Liver (tissue), 9 donors: Measurements from ENCODE around the gene CA9. TPM values are rescaled to one million over a fixed set of nuclear protein-coding genes. Genes with fewer than 3 reads are reported as not detected.
"Not testable (repeated sequence)": the region's sequence is repeated elsewhere in the genome, so short reads cannot be mapped to it uniquely, and the experiment has no call there.

Experiments
- DNase-seq: peaks from one replicate; pipeline ENCODE4 v3.0.0-alpha.2; 2017; ENCODE audit warnings: low spot score
- H3K27ac ChIP-seq, 2 donors: one replicate each; pipeline ENCODE4 v1.7.0; 2013; ENCODE audit warnings: inconsistent platforms in 2 of 2, low read length in 2 of 2, control low read depth in 1 of 2, low read depth in 1 of 2, mild to moderate bottlenecking in 1 of 2
- H3K27me3 ChIP-seq, 4 donors: one replicate each; pipeline versions ENCODE4 v1.6.1 to v1.7.0; 2013; ENCODE audit warnings: low read length in 3 of 4, inconsistent platforms in 1 of 4, mild to moderate bottlenecking in 1 of 4, moderate library complexity in 1 of 4; ENCODE audit not compliant: control insufficient read depth in 4 of 4, insufficient read depth in 4 of 4
- H3K36me3 ChIP-seq, 4 donors: one replicate each; pipeline versions ENCODE4 v1.6.1 to v1.7.0; 2013; ENCODE audit warnings: low read length in 3 of 4, mild to moderate bottlenecking in 3 of 4, low read depth in 1 of 4, moderate library complexity in 1 of 4; ENCODE audit not compliant: control insufficient read depth in 4 of 4, insufficient read depth in 3 of 4
- H3K4me1 ChIP-seq, 4 donors: one replicate each; pipeline versions ENCODE4 v1.6.1 to v1.7.0; 2013; ENCODE audit warnings: low read length in 3 of 4, mild to moderate bottlenecking in 3 of 4, moderate library complexity in 1 of 4; ENCODE audit not compliant: control insufficient read depth in 4 of 4, insufficient read depth in 4 of 4
- H3K4me3 ChIP-seq, 3 donors: one replicate each; pipeline versions ENCODE4 v1.6.1 to v1.7.0; 2013; ENCODE audit warnings: low read length in 3 of 3, control low read depth in 1 of 3, low read depth in 1 of 3, mild to moderate bottlenecking in 1 of 3
- H3K9ac ChIP-seq, 2 donors: one replicate each; pipeline ENCODE4 v1.7.0; 2013; ENCODE audit warnings: low read length in 2 of 2, mild to moderate bottlenecking in 2 of 2, moderate library complexity in 2 of 2, control low read depth in 1 of 2, low read depth in 1 of 2
- H3K9me3 ChIP-seq, 4 donors: one replicate each; pipeline versions ENCODE4 v1.6.1 to v1.7.0; 2013; ENCODE audit warnings: low read length in 3 of 4; ENCODE audit not compliant: control insufficient read depth in 4 of 4
- FOXA1 ChIP-seq: IDR thresholded peaks from 2 replicates; pipeline ENCODE4 v1.6.1; 2016; ENCODE audit warnings: antibody characterized with exemption
- FOXA2 ChIP-seq: IDR thresholded peaks from 2 replicates; pipeline ENCODE4 v1.6.1; 2016; ENCODE audit warnings: antibody characterized with exemption
- GABPA ChIP-seq, 2 donors: IDR thresholded peaks in 1 of 2; conservative IDR thresholded peaks in 1 of 2; 2 replicates each; pipeline ENCODE4 v1.6.1; 2016; ENCODE audit warnings: antibody characterized with exemption in 2 of 2, mild to moderate bottlenecking in 1 of 2, moderate library complexity in 1 of 2
- HNF4A ChIP-seq, 2 donors: conservative IDR thresholded peaks; 2 replicates each; pipeline ENCODE4 v1.6.1; 2016; ENCODE audit warnings: antibody characterized with exemption in 2 of 2, mild to moderate bottlenecking in 2 of 2
- HNF4G ChIP-seq: IDR thresholded peaks from 2 replicates; pipeline ENCODE4 v1.6.1; 2016; ENCODE audit warnings: antibody characterized with exemption
- JUND ChIP-seq, 2 donors: IDR thresholded peaks; 2 replicates each; pipeline ENCODE4 v1.6.1; 2016; ENCODE audit warnings: antibody characterized with exemption in 2 of 2
- NR2F2 ChIP-seq: IDR thresholded peaks from 2 replicates; pipeline ENCODE4 v1.6.1; 2016; ENCODE audit warnings: antibody characterized with exemption
- RAD21 ChIP-seq, 2 donors: IDR thresholded peaks; 2 replicates each; pipeline ENCODE4 v1.6.1; 2016; ENCODE audit warnings: antibody characterized with exemption in 2 of 2, mild to moderate bottlenecking in 2 of 2
- RXRA ChIP-seq, 2 donors: IDR thresholded peaks; 2 replicates each; pipeline ENCODE4 v1.6.1; 2017 to 2018; ENCODE audit warnings: antibody characterized with exemption in 2 of 2, mild to moderate bottlenecking in 1 of 2
- SP1 ChIP-seq: IDR thresholded peaks from 2 replicates; pipeline ENCODE4 v1.6.1; 2018; ENCODE audit warnings: antibody characterized with exemption, mild to moderate bottlenecking
- TAF1 ChIP-seq: conservative IDR thresholded peaks from 2 replicates; pipeline ENCODE4 v1.6.1; 2016; ENCODE audit warnings: antibody characterized with exemption, mild to moderate bottlenecking
- YY1 ChIP-seq: IDR thresholded peaks from 2 replicates; pipeline ENCODE4 v1.6.1; 2016; ENCODE audit warnings: antibody characterized with exemption, mild to moderate bottlenecking
- WGBS: extraction: QIAGEN DNeasy Blood & Tissue Kit; methylation state at CpG from one replicate; pipeline ENCODE4 v1.1.7; 2013; 5-methylcytosine and 5-hydroxymethylcytosine counted together
- polyA plus RNA-seq, 2 donors: library from polyadenylated mRNA; stranded (reverse) in 1 of 2; unstranded in 1 of 2; fragments of 200-250 nt in 1 of 2; fragments of >200 nt in 1 of 2; fragmentation: Nextera tagmentation in 1 of 2; extraction: Ambion mirVana in 1 of 2; gene quantifications; one replicate each; pipeline versions ENCODE4 v1.2.1 to v1.2.3, GENCODE V29; 2013 to 2015
- total RNA-seq, 2 donors: library from RNA; depleted of rRNA; stranded (reverse); fragments of >200 nt; gene quantifications; one replicate each; pipeline ENCODE4 v1.2.3, GENCODE V29; 2014
- TF ChIP-seq, protein P1 (sequence below): IDR thresholded peaks from 2 replicates; pipeline ENCODE4 v1.6.1; 2016; ENCODE audit warnings: antibody characterized with exemption, mild to moderate bottlenecking
- TF ChIP-seq, protein P2 (sequence below): IDR thresholded peaks from 2 replicates; pipeline ENCODE4 v1.6.1; 2016; ENCODE audit warnings: antibody characterized with exemption
- TF ChIP-seq, protein P3 (sequence below): IDR thresholded peaks from 2 replicates; pipeline ENCODE4 v1.6.1; 2016; ENCODE audit warnings: antibody characterized with exemption
- TF ChIP-seq, protein P4 (sequence below): IDR thresholded peaks from 2 replicates; pipeline ENCODE4 v1.6.1; 2016; ENCODE audit warnings: antibody characterized with exemption
- donor health status: healthy.
- donor health status: healthy.
- donor health status: healthy.
- donor health status: healthy.
- donor health status: healthy.

The CA9 gene
- total and polyA plus RNA-seq, 4 donors: 0.47 to 2.2 (median 0.80) TPM

DNA sequence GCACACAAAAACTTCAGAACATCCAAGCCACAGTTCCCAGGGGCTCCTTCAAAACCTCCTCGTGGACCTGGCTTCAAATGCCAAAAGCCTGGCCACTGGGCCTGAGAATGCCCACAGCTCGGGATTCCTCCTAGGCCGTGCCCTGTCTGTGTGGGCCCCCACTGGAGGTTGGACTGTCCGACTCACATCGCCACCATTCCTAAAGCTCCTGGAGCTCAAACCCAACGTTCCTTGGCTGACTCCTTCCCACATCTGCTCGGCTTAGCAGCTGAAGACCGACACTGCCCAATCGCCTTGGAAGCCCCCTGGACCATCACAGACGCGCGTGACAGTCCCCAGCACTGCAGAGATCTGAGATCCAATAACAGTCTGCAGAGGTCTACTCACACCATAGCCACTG, 30.7 kb upstream of the CA9 start:
- 95% methylated on average over 12 of the region's 12 CpGs for WGBS
- Histone ChIP-seq H3K9ac (no peak overlapping the region), H3K27ac (no peak overlapping the region), H3K9me3 (no peaks in the 10 kb centered on the region), H3K4me1 (peaks cover 0 to 8% (median 2%) of the 10 kb centered on the region in 4 donors), H3K36me3 (no peaks in the 10 kb centered on the region), H3K27me3 (no peaks in the 10 kb centered on the region), H3K4me3 (no peak overlapping the region)
- DNase-seq: no peak
- TF ChIP-seq, protein P1, sequence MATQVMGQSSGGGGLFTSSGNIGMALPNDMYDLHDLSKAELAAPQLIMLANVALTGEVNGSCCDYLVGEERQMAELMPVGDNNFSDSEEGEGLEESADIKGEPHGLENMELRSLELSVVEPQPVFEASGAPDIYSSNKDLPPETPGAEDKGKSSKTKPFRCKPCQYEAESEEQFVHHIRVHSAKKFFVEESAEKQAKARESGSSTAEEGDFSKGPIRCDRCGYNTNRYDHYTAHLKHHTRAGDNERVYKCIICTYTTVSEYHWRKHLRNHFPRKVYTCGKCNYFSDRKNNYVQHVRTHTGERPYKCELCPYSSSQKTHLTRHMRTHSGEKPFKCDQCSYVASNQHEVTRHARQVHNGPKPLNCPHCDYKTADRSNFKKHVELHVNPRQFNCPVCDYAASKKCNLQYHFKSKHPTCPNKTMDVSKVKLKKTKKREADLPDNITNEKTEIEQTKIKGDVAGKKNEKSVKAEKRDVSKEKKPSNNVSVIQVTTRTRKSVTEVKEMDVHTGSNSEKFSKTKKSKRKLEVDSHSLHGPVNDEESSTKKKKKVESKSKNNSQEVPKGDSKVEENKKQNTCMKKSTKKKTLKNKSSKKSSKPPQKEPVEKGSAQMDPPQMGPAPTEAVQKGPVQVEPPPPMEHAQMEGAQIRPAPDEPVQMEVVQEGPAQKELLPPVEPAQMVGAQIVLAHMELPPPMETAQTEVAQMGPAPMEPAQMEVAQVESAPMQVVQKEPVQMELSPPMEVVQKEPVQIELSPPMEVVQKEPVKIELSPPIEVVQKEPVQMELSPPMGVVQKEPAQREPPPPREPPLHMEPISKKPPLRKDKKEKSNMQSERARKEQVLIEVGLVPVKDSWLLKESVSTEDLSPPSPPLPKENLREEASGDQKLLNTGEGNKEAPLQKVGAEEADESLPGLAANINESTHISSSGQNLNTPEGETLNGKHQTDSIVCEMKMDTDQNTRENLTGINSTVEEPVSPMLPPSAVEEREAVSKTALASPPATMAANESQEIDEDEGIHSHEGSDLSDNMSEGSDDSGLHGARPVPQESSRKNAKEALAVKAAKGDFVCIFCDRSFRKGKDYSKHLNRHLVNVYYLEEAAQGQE: no peak
- TF ChIP-seq, protein P2, sequence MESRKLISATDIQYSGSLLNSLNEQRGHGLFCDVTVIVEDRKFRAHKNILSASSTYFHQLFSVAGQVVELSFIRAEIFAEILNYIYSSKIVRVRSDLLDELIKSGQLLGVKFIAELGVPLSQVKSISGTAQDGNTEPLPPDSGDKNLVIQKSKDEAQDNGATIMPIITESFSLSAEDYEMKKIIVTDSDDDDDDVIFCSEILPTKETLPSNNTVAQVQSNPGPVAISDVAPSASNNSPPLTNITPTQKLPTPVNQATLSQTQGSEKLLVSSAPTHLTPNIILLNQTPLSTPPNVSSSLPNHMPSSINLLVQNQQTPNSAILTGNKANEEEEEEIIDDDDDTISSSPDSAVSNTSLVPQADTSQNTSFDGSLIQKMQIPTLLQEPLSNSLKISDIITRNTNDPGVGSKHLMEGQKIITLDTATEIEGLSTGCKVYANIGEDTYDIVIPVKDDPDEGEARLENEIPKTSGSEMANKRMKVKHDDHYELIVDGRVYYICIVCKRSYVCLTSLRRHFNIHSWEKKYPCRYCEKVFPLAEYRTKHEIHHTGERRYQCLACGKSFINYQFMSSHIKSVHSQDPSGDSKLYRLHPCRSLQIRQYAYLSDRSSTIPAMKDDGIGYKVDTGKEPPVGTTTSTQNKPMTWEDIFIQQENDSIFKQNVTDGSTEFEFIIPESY: no peak
- TF ChIP-seq JUND (IDR thresholded peaks at IDR 0.05) (no peak), FOXA2 (no peak), RAD21 (IDR thresholded peaks at IDR 0.05) (no peak), RXRA (IDR thresholded peaks at IDR 0.05) (no peak), NR2F2 (no peak), HNF4G (no peak), GABPA (IDR thresholded peaks at IDR 0.05 in 1 of 2, conservative IDR thresholded peaks at IDR 0.05 in 1 of 2) (no peak), HNF4A (conservative IDR thresholded peaks at IDR 0.05) (no peak), YY1 (no peak)
- TF ChIP-seq, protein P3, sequence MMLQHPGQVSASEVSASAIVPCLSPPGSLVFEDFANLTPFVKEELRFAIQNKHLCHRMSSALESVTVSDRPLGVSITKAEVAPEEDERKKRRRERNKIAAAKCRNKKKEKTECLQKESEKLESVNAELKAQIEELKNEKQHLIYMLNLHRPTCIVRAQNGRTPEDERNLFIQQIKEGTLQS: no peak
- TF ChIP-seq, protein P4, sequence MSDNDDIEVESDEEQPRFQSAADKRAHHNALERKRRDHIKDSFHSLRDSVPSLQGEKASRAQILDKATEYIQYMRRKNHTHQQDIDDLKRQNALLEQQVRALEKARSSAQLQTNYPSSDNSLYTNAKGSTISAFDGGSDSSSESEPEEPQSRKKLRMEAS: no peak

DNA sequence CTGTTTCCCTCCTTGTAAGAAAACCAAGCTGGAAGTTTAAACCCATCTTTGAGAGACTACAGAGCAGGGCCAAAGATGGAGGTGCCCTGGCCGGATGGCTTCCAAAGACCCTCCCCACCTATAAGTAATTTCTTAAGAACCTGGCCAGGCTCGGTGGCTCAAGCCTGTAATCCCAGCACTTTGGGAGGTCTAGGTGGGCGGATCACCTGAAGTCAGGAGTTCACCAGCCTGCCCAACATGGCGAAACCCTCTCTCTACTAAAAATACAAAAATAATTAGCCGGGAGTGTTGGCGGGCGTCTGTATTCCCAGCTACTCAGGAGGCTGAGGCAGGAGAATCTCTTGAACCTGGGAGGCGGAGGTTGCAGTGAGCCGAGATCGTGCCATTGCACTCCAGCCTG, 28.0 kb upstream of the CA9 start:
- H3K4me3 ChIP-seq: not testable (repeated sequence)
- 54% methylated on average over 10 of the region's 10 CpGs for WGBS
- peak overlapping the region in 1 of 2 donors; percentile 83 for H3K9ac ChIP-seq

DNA sequence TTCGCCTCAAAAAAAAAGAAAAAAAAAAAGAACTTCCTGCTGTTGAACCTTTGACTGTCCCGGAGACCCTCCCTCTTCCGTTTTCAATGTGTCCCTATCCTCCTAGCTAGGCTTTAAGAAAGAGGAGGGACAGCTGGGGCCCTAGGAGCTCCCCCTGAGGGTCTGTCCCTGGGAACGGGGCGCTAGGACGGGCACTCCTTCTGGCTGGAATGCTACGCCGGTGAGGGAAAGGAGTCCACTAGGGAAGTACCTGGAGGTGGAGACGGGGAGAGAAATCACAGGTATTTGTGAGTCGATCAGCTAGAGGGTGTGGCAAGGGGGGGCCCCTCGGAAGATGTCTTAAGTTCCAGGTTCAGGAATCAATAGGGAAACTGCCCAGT, 27.6 kb upstream of the CA9 start:
- peak; percentile 53 for DNase-seq
- H3K36me3 ChIP-seq: no peaks in the 10 kb centered on the region
- peak overlapping the region; percentile 70 to 82 for H3K27ac ChIP-seq
- WGBS: 12% methylated on average over 11 of the region's 11 CpGs
- peak overlapping the region; percentile 36 to 74 (median 52) for H3K4me3 ChIP-seq
- H3K9ac ChIP-seq: peak overlapping the region; percentile 83 to 91
- no peaks in the 10 kb centered on the region for H3K27me3 ChIP-seq
- H3K4me1 ChIP-seq: peaks cover 0 to 8% (median 2%) of the 10 kb centered on the region in 4 donors
- H3K9me3 ChIP-seq: no peaks in the 10 kb centered on the region
- TF ChIP-seq HNF4A (conservative IDR thresholded peaks at IDR 0.05): no peak
- TF ChIP-seq FOXA1: no peak
- TF ChIP-seq TAF1: peak; percentile 17
- TF ChIP-seq SP1: no peak
- no peak for TF ChIP-seq JUND (IDR thresholded peaks at IDR 0.05)

More for the DNA sequence above, 28.0 kb upstream of the CA9 start:
- H3K36me3 ChIP-seq, H3K27me3 ChIP-seq, H3K9me3 ChIP-seq, DNase-seq, H3K4me1 ChIP-seq: not testable (repeated sequence)
- H3K27ac ChIP-seq: peak overlapping the region in 1 of 2 donors; percentile 82
